HepG2 (cell line): Measurements from ENCODE around the gene VAMP2. TPM values are rescaled to one million over a fixed set of nuclear protein-coding genes. Genes with fewer than 3 reads are reported as not detected.

Experiments
- AHR ChIP-seq: IDR thresholded peaks from 2 replicates; pipeline ENCODE4 v1.6.1; 2018; ENCODE audit warnings: missing genetic modification reagents, missing compliant biosample characterization
- BHLHE40 ChIP-seq: IDR thresholded peaks from 2 replicates; pipeline ENCODE4 v1.6.1; 2011; ENCODE audit warnings: low read length, improper control_type of control experiment
- HHEX ChIP-seq: IDR thresholded peaks from 2 replicates; pipeline ENCODE4 v1.6.1; 2016; ENCODE audit warnings: control low read depth
- HNF4G ChIP-seq, 2 experiments: sonication (generic) in 1 of 2; formaldehyde crosslinking in 1 of 2; IDR thresholded peaks; 2 replicates each; pipeline versions ENCODE4 v1.4.0 to v1.6.1; 2011 to 2020; ENCODE audit warnings: borderline replicate concordance in 2 of 2, low read depth in 2 of 2, mild to moderate bottlenecking in 2 of 2, low read length in 1 of 2, missing genetic modification reagents in 1 of 2, moderate library complexity in 1 of 2
- IRF9 ChIP-seq: sonication (generic); formaldehyde crosslinking; IDR thresholded peaks from 2 replicates; pipeline ENCODE4 v1.8.0; 2022; ENCODE audit warnings: missing genetic modification reagents, mild to moderate bottlenecking, borderline replicate concordance
- MAX ChIP-seq: IDR thresholded peaks from 2 replicates; pipeline ENCODE4 v1.6.1; 2012; ENCODE audit warnings: inconsistent platforms
- NFE2 ChIP-seq: sonication (generic); formaldehyde crosslinking; IDR thresholded peaks from 2 replicates; pipeline ENCODE4 v1.4.0; 2020; ENCODE audit warnings: missing genetic modification reagents
- RAD51 ChIP-seq: fragments of 450-650 bp; IDR thresholded peaks from 2 replicates; pipeline ENCODE4 v1.6.1; 2016; ENCODE audit warnings: borderline replicate concordance
- SNAI1 ChIP-seq: sonication (generic); formaldehyde crosslinking; IDR thresholded peaks from 2 replicates; pipeline ENCODE4 v1.5.0; 2020; ENCODE audit warnings: mild to moderate bottlenecking, missing genetic modification reagents, borderline replicate concordance
- THYN1 ChIP-seq: sonication (generic); formaldehyde crosslinking; IDR thresholded peaks from 2 replicates; pipeline ENCODE4 v1.8.1; 2023; ENCODE audit warnings: low read depth, mild to moderate bottlenecking, moderate library complexity, missing genetic modification reagents, borderline replicate concordance
- TOPORS ChIP-seq: sonication (generic); formaldehyde crosslinking; IDR thresholded peaks from 2 replicates; pipeline ENCODE4 v1.8.0; 2023; ENCODE audit warnings: mild to moderate bottlenecking, missing genetic modification reagents
- TP53 ChIP-seq: sonication (generic); formaldehyde crosslinking; conservative IDR thresholded peaks from 2 replicates; pipeline ENCODE4 v1.4.0; 2020; ENCODE audit warnings: missing genetic modification reagents
- ZBTB2 ChIP-seq: sonication (generic); formaldehyde crosslinking; IDR thresholded peaks from 2 replicates; pipeline ENCODE4 v1.8.0; 2022; ENCODE audit warnings: low read depth, missing genetic modification reagents
- ZFP41 ChIP-seq: sonication (generic); formaldehyde crosslinking; IDR thresholded peaks from 2 replicates; pipeline ENCODE4 v1.4.0; 2020; ENCODE audit warnings: mild to moderate bottlenecking, missing genetic modification reagents, borderline replicate concordance
- ZNF20 ChIP-seq: sonication (generic); formaldehyde crosslinking; IDR thresholded peaks from 2 replicates; pipeline ENCODE4 v1.4.0; 2020; ENCODE audit warnings: mild to moderate bottlenecking, moderate library complexity, missing genetic modification reagents
- ZNF251 ChIP-seq: sonication (generic); formaldehyde crosslinking; IDR thresholded peaks from 2 replicates; pipeline ENCODE4 v1.9.0; 2021; ENCODE audit warnings: mild to moderate bottlenecking, missing genetic modification reagents
- ZNF703 ChIP-seq: sonication (generic); formaldehyde crosslinking; IDR thresholded peaks from 2 replicates; pipeline ENCODE4 v1.5.1; 2020; ENCODE audit warnings: missing genetic modification reagents, mild to moderate bottlenecking, moderate library complexity, borderline replicate concordance
- ZNF816 ChIP-seq: sonication (generic); formaldehyde crosslinking; IDR thresholded peaks from 2 replicates; pipeline ENCODE4 v1.8.0; 2022; ENCODE audit warnings: missing genetic modification reagents, mild to moderate bottlenecking, borderline replicate concordance
- ZSCAN22 ChIP-seq: sonication (generic); formaldehyde crosslinking; IDR thresholded peaks from 2 replicates; pipeline ENCODE4 v1.4.0; 2020; ENCODE audit warnings: mild to moderate bottlenecking, missing genetic modification reagents
- polyA plus RNA-seq, 8 experiments: library from polyadenylated mRNA; depleted of rRNA in 3 of 8; stranded (reverse) in 7 of 8; unstranded in 1 of 8; fragments of >200 nt; fragmentation: Illumina TruSeq in 4 of 8; extraction: Trizol in 4 of 8; gene quantifications; 2 replicates each; pipeline versions ENCODE4 v1.2.1 to v1.2.3, GENCODE V29; 2011 to 2016; ENCODE audit warnings: low read depth in 4 of 8, missing spikeins in 1 of 8, mixed read lengths in 1 of 8; ENCODE audit not compliant: insufficient read depth in 1 of 8
- total RNA-seq, 5 experiments: library from RNA; depleted of rRNA; stranded (reverse); fragments of >200 nt; fragmentation: Illumina TruSeq; extraction: Trizol; gene quantifications; 2 replicates each; pipeline ENCODE4 v1.2.3, GENCODE V29; 2016; ENCODE audit warnings: low read depth in 1 of 5
- TF ChIP-seq, protein P1 (sequence below): IDR thresholded peaks from 2 replicates; pipeline ENCODE4 v1.6.1; 2016; ENCODE audit warnings: low read depth, control low read depth
- TF ChIP-seq, protein P2 (sequence below): sonication (generic); formaldehyde crosslinking; IDR thresholded peaks from 2 replicates; pipeline ENCODE4 v1.9.0; 2021; ENCODE audit warnings: missing genetic modification reagents, borderline replicate concordance

Gene VAMP2
- total and polyA plus RNA-seq, 2 of the 13 experiments (the other 11 are each of a cell fraction or from before 2014, with no cell fraction given): 3.9 to 17.2 TPM

DNA sequence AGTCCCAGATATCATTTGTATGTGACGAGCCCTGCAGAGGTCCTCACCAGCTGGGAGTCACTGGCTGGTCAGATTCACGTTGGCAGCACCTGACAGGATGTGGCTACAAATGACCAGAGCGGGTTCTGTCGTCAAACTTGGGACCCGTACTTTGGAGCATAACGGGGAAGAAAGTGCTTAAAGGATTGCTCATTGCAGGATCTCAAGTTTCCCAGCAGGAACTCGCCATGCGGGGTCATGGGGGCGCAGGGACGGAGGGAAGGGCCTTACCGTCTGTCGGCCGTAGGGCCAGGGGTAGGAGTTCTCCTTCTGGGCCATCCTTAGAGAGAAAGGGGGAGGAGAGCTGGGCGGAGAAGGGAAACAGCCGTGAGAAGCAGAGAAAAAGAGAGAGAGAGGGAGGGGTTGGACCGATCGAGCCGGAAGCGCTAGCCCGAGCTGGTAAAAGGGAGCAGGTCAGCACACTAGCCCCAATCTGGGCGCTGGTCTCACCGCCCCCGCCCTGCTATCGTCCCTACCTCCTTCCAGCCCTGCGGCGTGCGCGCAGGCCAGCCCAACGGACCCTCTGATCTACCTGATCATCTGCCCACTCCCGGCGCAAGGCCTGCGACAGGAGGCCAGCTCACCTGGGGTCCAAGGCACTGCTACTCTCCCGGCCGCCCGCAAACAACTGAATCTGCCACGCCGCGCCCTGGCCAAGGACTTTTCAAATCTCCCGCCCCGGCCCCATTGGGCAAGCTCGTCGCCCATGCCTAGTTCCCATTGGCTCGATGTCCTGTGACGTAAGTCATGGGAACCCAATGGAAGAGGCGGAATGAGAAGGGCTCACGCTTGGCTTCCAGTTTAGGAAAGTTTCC, 47.4 kb upstream of the VAMP2 start, which contains the start of gene AURKB (continued):
- TF ChIP-seq, protein P1, sequence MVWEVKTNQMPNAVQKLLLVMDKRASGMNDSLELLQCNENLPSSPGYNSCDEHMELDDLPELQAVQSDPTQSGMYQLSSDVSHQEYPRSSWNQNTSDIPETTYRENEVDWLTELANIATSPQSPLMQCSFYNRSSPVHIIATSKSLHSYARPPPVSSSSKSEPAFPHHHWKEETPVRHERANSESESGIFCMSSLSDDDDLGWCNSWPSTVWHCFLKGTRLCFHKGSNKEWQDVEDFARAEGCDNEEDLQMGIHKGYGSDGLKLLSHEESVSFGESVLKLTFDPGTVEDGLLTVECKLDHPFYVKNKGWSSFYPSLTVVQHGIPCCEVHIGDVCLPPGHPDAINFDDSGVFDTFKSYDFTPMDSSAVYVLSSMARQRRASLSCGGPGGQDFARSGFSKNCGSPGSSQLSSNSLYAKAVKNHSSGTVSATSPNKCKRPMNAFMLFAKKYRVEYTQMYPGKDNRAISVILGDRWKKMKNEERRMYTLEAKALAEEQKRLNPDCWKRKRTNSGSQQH (CRISPR knock-in tag): peak; percentile 97
- no peak for TF ChIP-seq AHR (CRISPR knock-in tag)
- TF ChIP-seq ZNF20 (CRISPR knock-in tag): no peak; the same call in 1 of the 2 replicates
- 0 out of 2 replicates have a peak, but pooled peaks have one; percentile 52 for TF ChIP-seq ZNF251 (CRISPR knock-in tag)
- TF ChIP-seq ZNF703 (CRISPR knock-in tag): no peak
- TF ChIP-seq ZBTB2 (CRISPR knock-in tag): peak; percentile 66; the same call in 1 of the 2 replicates
- TF ChIP-seq MAX: peak; percentile 97
- TF ChIP-seq, protein P2, sequence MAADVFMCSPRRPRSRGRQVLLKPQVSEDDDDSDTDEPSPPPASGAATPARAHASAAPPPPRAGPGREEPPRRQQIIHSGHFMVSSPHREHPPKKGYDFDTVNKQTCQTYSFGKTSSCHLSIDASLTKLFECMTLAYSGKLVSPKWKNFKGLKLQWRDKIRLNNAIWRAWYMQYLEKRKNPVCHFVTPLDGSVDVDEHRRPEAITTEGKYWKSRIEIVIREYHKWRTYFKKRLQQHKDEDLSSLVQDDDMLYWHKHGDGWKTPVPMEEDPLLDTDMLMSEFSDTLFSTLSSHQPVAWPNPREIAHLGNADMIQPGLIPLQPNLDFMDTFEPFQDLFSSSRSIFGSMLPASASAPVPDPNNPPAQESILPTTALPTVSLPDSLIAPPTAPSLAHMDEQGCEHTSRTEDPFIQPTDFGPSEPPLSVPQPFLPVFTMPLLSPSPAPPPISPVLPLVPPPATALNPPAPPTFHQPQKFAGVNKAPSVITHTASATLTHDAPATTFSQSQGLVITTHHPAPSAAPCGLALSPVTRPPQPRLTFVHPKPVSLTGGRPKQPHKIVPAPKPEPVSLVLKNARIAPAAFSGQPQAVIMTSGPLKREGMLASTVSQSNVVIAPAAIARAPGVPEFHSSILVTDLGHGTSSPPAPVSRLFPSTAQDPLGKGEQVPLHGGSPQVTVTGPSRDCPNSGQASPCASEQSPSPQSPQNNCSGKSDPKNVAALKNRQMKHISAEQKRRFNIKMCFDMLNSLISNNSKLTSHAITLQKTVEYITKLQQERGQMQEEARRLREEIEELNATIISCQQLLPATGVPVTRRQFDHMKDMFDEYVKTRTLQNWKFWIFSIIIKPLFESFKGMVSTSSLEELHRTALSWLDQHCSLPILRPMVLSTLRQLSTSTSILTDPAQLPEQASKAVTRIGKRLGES: no peak
- TF ChIP-seq THYN1 (CRISPR knock-in tag): no peak
- no peak for TF ChIP-seq NFE2 (CRISPR knock-in tag)
- no peak for TF ChIP-seq HNF4G (IDR thresholded peaks at IDR 0.05; ENCODE audit: borderline replicate concordance, low read depth, low read length)
- TF ChIP-seq HNF4G (CRISPR knock-in tag; IDR thresholded peaks at IDR 0.05; ENCODE audit: borderline replicate concordance, low read depth): no peak
- TF ChIP-seq TOPORS (CRISPR knock-in tag): peak; percentile 74; the same call in 1 of the 2 replicates
- TF ChIP-seq RAD51: no peak
- TF ChIP-seq SNAI1: 0 out of 2 replicates have a peak, but pooled peaks have one; percentile 75
- no peak for TF ChIP-seq TP53 (CRISPR knock-in tag)
- TF ChIP-seq ZSCAN22 (CRISPR knock-in tag): peak; percentile 69; the same call in 1 of the 2 replicates
- no peak for TF ChIP-seq ZFP41 (CRISPR knock-in tag)
- no peak; the same call in 1 of the 2 replicates for TF ChIP-seq ZNF816 (CRISPR knock-in tag)
- TF ChIP-seq IRF9 (CRISPR knock-in tag): peak; percentile 88; the same call in 1 of the 2 replicates
- TF ChIP-seq BHLHE40: 0 out of 2 replicates have a peak, but pooled peaks have one; percentile 27
- TF ChIP-seq HHEX: no peak
